Uterus (tissue), 2 donors: ENCODE measurements around the gene GRM1.

Source experiments
- POLR2A ChIP-seq, 2 donors: fragments of 450-650 bp; IDR thresholded peaks; one replicate each; pipeline ENCODE4 v1.6.1; 2016; ENCODE audit warnings: antibody characterized with exemption in 2 of 2, mild to moderate bottlenecking in 1 of 2, moderate library complexity in 1 of 2
- TF ChIP-seq, protein P1 (sequence below), 4 experiments: fragments of 200-600 bp in 2 of 4; fragments of 450-650 bp in 2 of 4; sonication (generic) in 2 of 4; IDR thresholded peaks; one replicate each; pipeline ENCODE4 v1.5.1; 2016 to 2019; ENCODE audit warnings: antibody characterized with exemption in 4 of 4, mild to moderate bottlenecking in 2 of 4, moderate library complexity in 1 of 4

DNA sequence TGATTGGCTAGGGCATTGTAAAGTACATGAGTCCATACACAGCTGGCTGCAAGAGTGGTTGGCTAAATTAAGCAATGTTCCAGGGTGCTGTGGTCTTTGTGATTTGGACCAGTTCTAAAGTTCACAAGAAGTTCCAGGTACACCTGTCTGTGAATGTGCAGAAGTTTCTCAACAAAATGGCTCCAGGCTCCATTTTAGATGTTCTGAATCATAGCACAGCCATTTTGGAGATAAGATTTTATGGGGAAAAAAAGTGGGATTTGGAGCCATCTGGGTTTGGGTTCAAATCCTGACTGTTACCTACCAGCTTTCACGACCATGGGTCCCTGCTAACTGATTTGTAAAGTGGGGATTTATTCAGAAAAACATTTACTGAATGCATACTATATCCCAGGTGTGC lies 82.1 kb downstream of the GRM1 start:
- TF ChIP-seq, protein P1, sequence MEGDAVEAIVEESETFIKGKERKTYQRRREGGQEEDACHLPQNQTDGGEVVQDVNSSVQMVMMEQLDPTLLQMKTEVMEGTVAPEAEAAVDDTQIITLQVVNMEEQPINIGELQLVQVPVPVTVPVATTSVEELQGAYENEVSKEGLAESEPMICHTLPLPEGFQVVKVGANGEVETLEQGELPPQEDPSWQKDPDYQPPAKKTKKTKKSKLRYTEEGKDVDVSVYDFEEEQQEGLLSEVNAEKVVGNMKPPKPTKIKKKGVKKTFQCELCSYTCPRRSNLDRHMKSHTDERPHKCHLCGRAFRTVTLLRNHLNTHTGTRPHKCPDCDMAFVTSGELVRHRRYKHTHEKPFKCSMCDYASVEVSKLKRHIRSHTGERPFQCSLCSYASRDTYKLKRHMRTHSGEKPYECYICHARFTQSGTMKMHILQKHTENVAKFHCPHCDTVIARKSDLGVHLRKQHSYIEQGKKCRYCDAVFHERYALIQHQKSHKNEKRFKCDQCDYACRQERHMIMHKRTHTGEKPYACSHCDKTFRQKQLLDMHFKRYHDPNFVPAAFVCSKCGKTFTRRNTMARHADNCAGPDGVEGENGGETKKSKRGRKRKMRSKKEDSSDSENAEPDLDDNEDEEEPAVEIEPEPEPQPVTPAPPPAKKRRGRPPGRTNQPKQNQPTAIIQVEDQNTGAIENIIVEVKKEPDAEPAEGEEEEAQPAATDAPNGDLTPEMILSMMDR (IDR thresholded peaks at IDR 0.05) = no peak
- no peak for TF ChIP-seq POLR2A (IDR thresholded peaks at IDR 0.05)
